Measurements from ENCODE around the gene GABPB2.

DNA sequence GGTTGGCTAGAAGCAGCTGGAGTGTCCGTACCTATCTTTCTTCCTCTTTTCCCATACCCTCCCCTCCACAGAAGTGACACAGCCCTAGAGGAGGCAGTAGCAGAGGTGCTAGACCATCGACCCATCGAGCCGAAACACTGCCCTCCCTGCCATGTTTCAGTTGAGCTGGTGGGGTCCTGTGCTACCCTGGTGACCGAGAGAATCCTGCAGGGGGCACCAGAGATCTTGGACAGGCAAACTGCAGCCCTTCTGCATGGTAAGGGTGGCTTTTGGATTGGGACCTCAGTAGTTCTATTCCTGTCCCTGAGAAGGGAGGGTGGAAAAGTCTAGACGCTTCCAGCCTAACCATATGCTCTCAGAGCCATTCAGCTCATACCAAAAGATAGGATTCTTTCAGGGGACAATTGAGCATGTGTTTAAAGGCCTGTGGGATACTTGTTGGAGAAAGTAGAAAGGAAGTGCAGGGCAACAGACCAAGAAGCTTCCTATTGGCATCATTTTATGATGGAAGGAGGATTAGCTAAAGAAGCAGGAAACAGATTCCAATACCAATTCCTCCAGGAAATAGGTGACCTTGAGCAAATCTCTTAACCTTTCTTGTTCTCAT, 45.9 kb upstream of the GABPB2 start:
- TF ChIP-seq POLR2AphosphoS5 (IDR thresholded peaks at IDR 0.05; ENCODE audit: low read depth, low read length) = no peak
- no peak for TF ChIP-seq POLR2A (IDR thresholded peaks at IDR 0.05; ENCODE audit: low read depth, low read length)
